BE2C (cell line): ENCODE measurements around the gene TYMS.
"Not testable (repeated sequence)": the region's sequence is repeated elsewhere in the genome, so short reads cannot be mapped to it uniquely, and the experiment has no call there.

ENCODE experiments used
- DNase-seq: peaks from one replicate; pipeline ENCODE4 v3.0.0-alpha.2; 2020
- H3K27me3 ChIP-seq: fragments of 250-450 bp; sonication (Bioruptor Pico); 2 replicates; pipeline ENCODE4 v1.5.1; 2020; ENCODE audit warnings: mild to moderate bottlenecking
- H3K36me3 ChIP-seq: fragments of 250-450 bp; sonication (Bioruptor Pico); 2 replicates; pipeline ENCODE4 v1.5.1; 2020; ENCODE audit warnings: mild to moderate bottlenecking
- H3K4me1 ChIP-seq: fragments of 250-450 bp; sonication (Bioruptor Pico); 2 replicates; pipeline ENCODE4 v1.5.1; 2020
- H3K4me3 ChIP-seq: 2 replicates; pipeline ENCODE4 v1.5.1; 2011; ENCODE audit warnings: low read depth, low read length
- H3K9me3 ChIP-seq: fragments of 250-450 bp; sonication (Bioruptor Pico); 2 replicates; pipeline ENCODE4 v1.5.1; 2020
- CTCF ChIP-seq: IDR thresholded peaks from 2 replicates; pipeline ENCODE4 v1.5.1; 2012; ENCODE audit warnings: mild to moderate bottlenecking, low read depth, low read length

Gene TYMS

GRCh38 chr18:681985-682384 is 24.5 kb downstream of the TYMS start:
- no peaks in the 10 kb centered on the region for H3K36me3 ChIP-seq

GRCh38 chr18:682416-682815 is 25.0 kb downstream of the TYMS start:
- H3K4me3 ChIP-seq, H3K9me3 ChIP-seq, H3K4me1 ChIP-seq, DNase-seq, H3K36me3 ChIP-seq, H3K27me3 ChIP-seq: not testable (repeated sequence)

More at GRCh38 chr18:681985-682384, 24.5 kb downstream of the TYMS start:
- no peak for TF ChIP-seq CTCF
- DNase-seq: no peak
- no peaks in the 10 kb centered on the region for H3K9me3 ChIP-seq
- H3K4me1 ChIP-seq: no peaks in the 10 kb centered on the region
- H3K4me3 ChIP-seq: no peak overlapping the region
- H3K27me3 ChIP-seq: no peaks in the 10 kb centered on the region

- no peaks in the 10 kb centered on the region for H3K36me3 ChIP-seq
- TF ChIP-seq CTCF: no peak
- H3K9me3 ChIP-seq: no peaks in the 10 kb centered on the region
- no peak overlapping the region for H3K4me3 ChIP-seq
- DNase-seq: no peak
- H3K4me1 ChIP-seq: no peaks in the 10 kb centered on the region
- H3K27me3 ChIP-seq: no peaks in the 10 kb centered on the region
These were observed 25.4 kb downstream of the TYMS start for GRCh38 chr18:682833-683232.

GRCh38 chr18:683531-683930 is 26.1 kb downstream of the TYMS start:
- H3K36me3 ChIP-seq: no peaks in the 10 kb centered on the region
- no peak overlapping the region for H3K4me3 ChIP-seq
- TF ChIP-seq CTCF: no peak
- no peak for DNase-seq
- no peaks in the 10 kb centered on the region for H3K27me3 ChIP-seq
- no peaks in the 10 kb centered on the region for H3K9me3 ChIP-seq
- no peaks in the 10 kb centered on the region for H3K4me1 ChIP-seq

GRCh38 chr18:685438-685837 is 28.0 kb downstream of the TYMS start:
- Histone ChIP-seq H3K4me3 (no peak overlapping the region), H3K36me3 (no peaks in the 10 kb centered on the region), H3K27me3 (no peaks in the 10 kb centered on the region), H3K4me1 (no peaks in the 10 kb centered on the region), H3K9me3 (no peaks in the 10 kb centered on the region)
- no peak for TF ChIP-seq CTCF
- no peak for DNase-seq

- Histone ChIP-seq H3K36me3 (no peaks in the 10 kb centered on the region), H3K4me1 (no peaks in the 10 kb centered on the region), H3K4me3 (no peak overlapping the region), H3K27me3 (no peaks in the 10 kb centered on the region), H3K9me3 (no peaks in the 10 kb centered on the region)
- peak; percentile 33 for DNase-seq
- no peak for TF ChIP-seq CTCF
These were observed 29.1 kb downstream of the TYMS start for GRCh38 chr18:686339-687111.
